ENCODE data around the gene SPATA33. TPM values are rescaled to one million over a fixed set of nuclear protein-coding genes. Genes with fewer than 3 reads are reported as not detected.

The SPATA33 gene
- total RNA-seq: 1 to 10 TPM; 1.7 to 5.3 (median 3.2) TPM

GRCh38 chr16:89657442-89658220 is at the start of gene SPATA33, which contains the start of gene CHMP1A:
Gene SPATA33 (plus strand): TSS chr16:89657836. CDS start chr16:89657912, 76 bp downstream.
Gene CHMP1A (minus strand): TSS chr16:89657708. CDS start chr16:89657588, 120 bp downstream.
- TF ChIP-seq POLR2A (IDR thresholded peaks at IDR 0.05): peak; percentile 60 to 65
- peak; percentile 87 for TF ChIP-seq POLR2AphosphoS5 (IDR thresholded peaks at IDR 0.05)
- TF ChIP-seq, protein P1, sequence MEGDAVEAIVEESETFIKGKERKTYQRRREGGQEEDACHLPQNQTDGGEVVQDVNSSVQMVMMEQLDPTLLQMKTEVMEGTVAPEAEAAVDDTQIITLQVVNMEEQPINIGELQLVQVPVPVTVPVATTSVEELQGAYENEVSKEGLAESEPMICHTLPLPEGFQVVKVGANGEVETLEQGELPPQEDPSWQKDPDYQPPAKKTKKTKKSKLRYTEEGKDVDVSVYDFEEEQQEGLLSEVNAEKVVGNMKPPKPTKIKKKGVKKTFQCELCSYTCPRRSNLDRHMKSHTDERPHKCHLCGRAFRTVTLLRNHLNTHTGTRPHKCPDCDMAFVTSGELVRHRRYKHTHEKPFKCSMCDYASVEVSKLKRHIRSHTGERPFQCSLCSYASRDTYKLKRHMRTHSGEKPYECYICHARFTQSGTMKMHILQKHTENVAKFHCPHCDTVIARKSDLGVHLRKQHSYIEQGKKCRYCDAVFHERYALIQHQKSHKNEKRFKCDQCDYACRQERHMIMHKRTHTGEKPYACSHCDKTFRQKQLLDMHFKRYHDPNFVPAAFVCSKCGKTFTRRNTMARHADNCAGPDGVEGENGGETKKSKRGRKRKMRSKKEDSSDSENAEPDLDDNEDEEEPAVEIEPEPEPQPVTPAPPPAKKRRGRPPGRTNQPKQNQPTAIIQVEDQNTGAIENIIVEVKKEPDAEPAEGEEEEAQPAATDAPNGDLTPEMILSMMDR (IDR thresholded peaks at IDR 0.05): no peak
- Histone ChIP-seq H3K36me3 (peaks cover 0 to 43% of the 10 kb centered on the region in 2 donors), H3K27ac (peak within 1 kb of the TSS; percentile 19 to 88 (median 86)), H3K4me3 (peak within 1 kb of the TSS; percentile 56 to 99), H3K9me3 (no peaks in the 10 kb centered on the region), H3K27me3 (no peaks in the 10 kb centered on the region), H3K4me1 (peaks cover 0 to 27% (median 16%) of the 10 kb centered on the region in 3 donors)
- WGBS, 2 donors (ENCODE audit: low coverage in 1 of 2): 0% methylated on average over 4 of the region's 99 CpGs; no CpG with 5 or more reads in 1 of the 2 donors
- peak; percentile 95 for ATAC-seq

GRCh38 chr16:89607937-89608740 is 49.5 kb upstream of the SPATA33 start:
- 78 to 82% methylated on average over 14 to 31 of the region's 32 CpGs for WGBS, 2 donors (ENCODE audit: low coverage in 1 of 2)
- TF ChIP-seq, protein P1 (IDR thresholded peaks at IDR 0.05): no peak
- TF ChIP-seq POLR2A (IDR thresholded peaks at IDR 0.05) (no peak), EP300 (IDR thresholded peaks at IDR 0.05) (no peak)
- ATAC-seq: no peak
- no peaks in the 10 kb centered on the region for H3K9me3 ChIP-seq
- peaks cover 78% of the 10 kb centered on the region for H3K27me3 ChIP-seq
- H3K36me3 ChIP-seq: no peaks in the 10 kb centered on the region
- H3K4me1 ChIP-seq: no peaks in the 10 kb centered on the region
- no peak overlapping the region for H3K27ac ChIP-seq
- H3K4me3 ChIP-seq: no peak overlapping the region

DNA sequence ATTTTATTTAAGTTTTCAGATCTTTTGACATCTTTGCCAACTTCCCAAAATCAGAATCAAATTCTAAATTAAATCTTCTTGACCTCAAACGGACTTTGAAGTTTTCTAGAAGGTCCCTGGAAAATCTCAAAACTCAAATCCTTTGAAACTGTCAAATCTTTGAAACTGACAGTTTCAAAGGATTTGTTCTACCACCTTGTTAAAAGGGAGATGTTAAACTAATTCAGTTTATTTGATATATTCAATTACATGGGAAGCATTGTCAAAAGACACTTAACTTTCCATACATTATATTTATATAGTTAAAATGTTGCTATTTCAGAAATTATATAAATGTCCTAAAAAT is 47.6 kb upstream of the SPATA33 start:
- no peaks in the 10 kb centered on the region for H3K9me3 ChIP-seq
- 42 to 67% methylated on average over 1 of the region's 1 CpG for WGBS, 2 donors (ENCODE audit: low coverage in 1 of 2)
- ATAC-seq: no peak
- H3K27ac ChIP-seq: no peak overlapping the region
- H3K4me1 ChIP-seq: no peaks in the 10 kb centered on the region
- H3K4me3 ChIP-seq: no peak overlapping the region
- no peaks in the 10 kb centered on the region for H3K36me3 ChIP-seq
- TF ChIP-seq POLR2AphosphoS5 (IDR thresholded peaks at IDR 0.05) (no peak), POLR2A (IDR thresholded peaks at IDR 0.05) (no peak), EP300 (IDR thresholded peaks at IDR 0.05) (no peak)
- H3K27me3 ChIP-seq: peaks cover 81% of the 10 kb centered on the region

GRCh38 chr16:89612415-89613166 is 45.0 kb upstream of the SPATA33 start:
- Histone ChIP-seq H3K9me3 (no peaks in the 10 kb centered on the region), H3K4me3 (no peak overlapping the region), H3K27me3 (peaks cover 86% of the 10 kb centered on the region), H3K27ac (no peak overlapping the region), H3K36me3 (no peaks in the 10 kb centered on the region), H3K4me1 (no peaks in the 10 kb centered on the region)
- TF ChIP-seq POLR2A (IDR thresholded peaks at IDR 0.05): no peak
- TF ChIP-seq POLR2AphosphoS5 (IDR thresholded peaks at IDR 0.05): no peak
- TF ChIP-seq, protein P1 (IDR thresholded peaks at IDR 0.05): no peak
- no peak for TF ChIP-seq EP300 (IDR thresholded peaks at IDR 0.05)
- ATAC-seq: no peak
- WGBS, 2 donors (ENCODE audit: low coverage in 1 of 2): 68 to 81% methylated on average over 15 to 20 of the region's 20 CpGs

All from gastroesophageal sphincter (tissue), 4 donors.